IMR-90 (cell line): ENCODE data around the gene CPTP. TPM values are rescaled to one million over a fixed set of nuclear protein-coding genes. Genes with fewer than 3 reads are reported as not detected.

ENCODE experiments used
- ATAC-seq: fragments of 200-7000 bp; cut with Tn5 transposase; 2 replicates; pipeline ENCODE4 v1.9.1; 2020; ENCODE audit warnings: low read depth, mild to moderate bottlenecking, moderate library complexity
- BruUV-seq: library from RNA; stranded (reverse); fragments of 400-500 nt; replicated peaks from 2 replicates; lab custom pipeline; 2021; lab: Mats Ljungman, UMichigan
- CTCF ChIA-PET: fragments of 300-600 bp; formaldehyde crosslinking; extraction: SDS; loops from one replicate; lab custom pipeline; 2021; ENCODE audit warnings: antibody characterized with exemption; lab: Yijun Ruan, JAX
- POLR2A ChIA-PET: fragments of 300-600 bp; sonication (Branson Sonifier 250); formaldehyde crosslinking; loops from one replicate; lab custom pipeline; 2022; ENCODE audit warnings: antibody characterized with exemption; ENCODE audit not compliant: unreplicated experiment; lab: Charles Lee
- DNase-seq: peaks from one replicate; pipeline ENCODE4 v3.0.0; 2013
- H2AFZ ChIP-seq: replicated peaks from 2 replicates; pipeline ENCODE3; 2013; ENCODE audit warnings: low read length, mild to moderate bottlenecking; ENCODE audit not compliant: poor library complexity
- H2AK5ac ChIP-seq: 2 replicates; pipeline ENCODE4 v1.6.1; 2013; ENCODE audit warnings: low read depth, low read length, inconsistent platforms
- H2AK9ac ChIP-seq: replicated peaks from 2 replicates; pipeline ENCODE3; 2013; ENCODE audit warnings: mild to moderate bottlenecking, low read depth, low read length, moderate library complexity; ENCODE audit not compliant: poor library complexity
- H2BK120ac ChIP-seq: 2 replicates; pipeline ENCODE4 v1.6.1; 2013; ENCODE audit warnings: low read depth, low read length, inconsistent platforms
- H2BK15ac ChIP-seq: 3 replicates; pipeline ENCODE4 v1.6.1; 2013; ENCODE audit warnings: low read depth, low read length, inconsistent platforms
- H2BK20ac ChIP-seq: 2 replicates; pipeline ENCODE4 v1.6.1; 2013; ENCODE audit warnings: low read depth, mild to moderate bottlenecking, inconsistent platforms, low read length, moderate library complexity
- H2BK5ac ChIP-seq: 2 replicates; pipeline ENCODE4 v1.6.1; 2013; ENCODE audit warnings: mild to moderate bottlenecking, low read depth, low read length, inconsistent platforms; ENCODE audit not compliant: poor library complexity, severe bottlenecking
- H3K14ac ChIP-seq: replicated peaks from 2 replicates; pipeline ENCODE4 v1.6.1; 2013; ENCODE audit warnings: low read depth, low read length, inconsistent platforms
- H3K18ac ChIP-seq: 2 replicates; pipeline ENCODE4 v1.6.1; 2013; ENCODE audit warnings: low read depth, low read length, control low read depth
- H3K23ac ChIP-seq: 2 replicates; pipeline ENCODE4 v1.6.1; 2013; ENCODE audit warnings: low read depth, low read length, inconsistent platforms
- H3K27ac ChIP-seq: 2 replicates; pipeline ENCODE4 v1.5.1; 2013; ENCODE audit warnings: mild to moderate bottlenecking, control low read depth, low read length; ENCODE audit not compliant: insufficient read depth
- H3K27me3 ChIP-seq: 2 replicates; pipeline ENCODE4 v1.6.1; 2013; ENCODE audit warnings: low read length; ENCODE audit not compliant: control insufficient read depth, insufficient read depth
- H3K36me3 ChIP-seq: 2 replicates; pipeline ENCODE4 v1.6.1; 2013; ENCODE audit warnings: low read length, mixed read lengths; ENCODE audit not compliant: control insufficient read depth, insufficient read depth
- H3K4ac ChIP-seq: 2 replicates; pipeline ENCODE4 v1.6.1; 2013; ENCODE audit warnings: low read depth, low read length, inconsistent platforms
- H3K4me1 ChIP-seq: 2 replicates; pipeline ENCODE4 v1.6.1; 2013; ENCODE audit warnings: low read length, mixed read lengths; ENCODE audit not compliant: control insufficient read depth, insufficient read depth
- H3K4me2 ChIP-seq: 2 replicates; pipeline ENCODE4 v1.6.1; 2013; ENCODE audit warnings: low read depth, mild to moderate bottlenecking, control low read depth, low read length, moderate library complexity
- H3K4me3 ChIP-seq: 2 replicates; pipeline ENCODE4 v1.5.1; 2013; ENCODE audit warnings: low read depth, mild to moderate bottlenecking, control low read depth, low read length, moderate library complexity; ENCODE audit not compliant: insufficient read depth
- H3K56ac ChIP-seq: 2 replicates; pipeline ENCODE4 v1.6.1; 2013; ENCODE audit warnings: low read length, inconsistent platforms; ENCODE audit not compliant: insufficient read depth; ENCODE audit errors: extremely low read depth
- H3K79me1 ChIP-seq, 2 experiments: 2 replicates each; pipeline ENCODE4 v1.6.1; 2013; ENCODE audit warnings: low read length in 2 of 2, inconsistent platforms in 1 of 2, low read depth in 1 of 2
- H3K9ac ChIP-seq: 2 replicates; pipeline ENCODE4 v1.6.1; 2013; ENCODE audit warnings: low read depth, low read length, control low read depth
- H3K9me1 ChIP-seq: 2 replicates; pipeline ENCODE4 v1.6.1; 2013; ENCODE audit warnings: low read length, inconsistent platforms; ENCODE audit not compliant: insufficient read depth
- H3K9me3 ChIP-seq: 2 replicates; pipeline ENCODE4 v1.6.1; 2013; ENCODE audit warnings: low read length; ENCODE audit not compliant: control insufficient read depth, insufficient read depth
- H4K20me1 ChIP-seq: 2 replicates; pipeline ENCODE4 v1.6.1; 2013; ENCODE audit warnings: low read length, inconsistent platforms; ENCODE audit not compliant: insufficient read depth
- H4K5ac ChIP-seq: 2 replicates; pipeline ENCODE4 v1.6.1; 2013; ENCODE audit warnings: mild to moderate bottlenecking, low read depth, low read length, control low read depth
- H4K8ac ChIP-seq, 2 experiments: 2 replicates each; pipeline ENCODE4 v1.6.1; 2013; ENCODE audit warnings: low read depth in 2 of 2, low read length in 2 of 2, control low read depth in 1 of 2, inconsistent platforms in 1 of 2
- H4K91ac ChIP-seq: 2 replicates; pipeline ENCODE4 v1.6.1; 2013; ENCODE audit warnings: low read depth, low read length, inconsistent platforms; ENCODE audit not compliant: insufficient read depth
- BHLHE40 ChIP-seq: fragments of 150-350 bp; IDR thresholded peaks from 2 replicates; pipeline ENCODE4 v1.6.1; 2016; ENCODE audit warnings: mild to moderate bottlenecking, low read depth, low read length
- CEBPB ChIP-seq: IDR thresholded peaks from 2 replicates; pipeline ENCODE4 v1.6.1; 2012; ENCODE audit warnings: low read depth, low read length, improper control_type of control experiment
- CHD1 ChIP-seq: IDR thresholded peaks from 2 replicates; pipeline ENCODE4 v1.6.1; 2012; ENCODE audit warnings: low read depth, low read length, improper control_type of control experiment
- CTCF ChIP-seq: conservative IDR thresholded peaks from 2 replicates; pipeline ENCODE4 v1.5.1; 2012; ENCODE audit warnings: mild to moderate bottlenecking, low read depth, low read length, improper control_type of control experiment
- FOS ChIP-seq: fragments of 150-350 bp; IDR thresholded peaks from 2 replicates; pipeline ENCODE4 v1.6.1; 2016; ENCODE audit warnings: low read depth, low read length
- MAFK ChIP-seq: IDR thresholded peaks from 2 replicates; pipeline ENCODE4 v1.6.1; 2012; ENCODE audit warnings: low read depth, low read length, improper control_type of control experiment
- MXI1 ChIP-seq: IDR thresholded peaks from 2 replicates; pipeline ENCODE4 v1.6.1; 2012; ENCODE audit warnings: low read depth, mild to moderate bottlenecking, low read length, moderate library complexity, borderline replicate concordance
- NFE2L2 ChIP-seq: fragments of 150-350 bp; IDR thresholded peaks from 2 replicates; pipeline ENCODE4 v1.6.1; 2016; ENCODE audit warnings: low read depth, mild to moderate bottlenecking, low read length
- RAD21 ChIP-seq: IDR thresholded peaks from 2 replicates; pipeline ENCODE4 v1.6.1; 2012; ENCODE audit warnings: low read length, improper control_type of control experiment
- RCOR1 ChIP-seq: IDR thresholded peaks from 2 replicates; pipeline ENCODE4 v1.6.1; 2012; ENCODE audit warnings: mild to moderate bottlenecking, low read length, improper control_type of control experiment; ENCODE audit not compliant: insufficient replicate concordance
- RFX5 ChIP-seq: IDR thresholded peaks from 2 replicates; pipeline ENCODE4 v1.8.0; 2012; ENCODE audit warnings: low read depth, mild to moderate bottlenecking, low read length, moderate library complexity
- USF2 ChIP-seq: fragments of 150-350 bp; IDR thresholded peaks from 2 replicates; pipeline ENCODE4 v1.6.1; 2017; ENCODE audit warnings: mild to moderate bottlenecking, antibody characterized with exemption, low read length, low read depth
- WGBS, 2 experiments: methylation state at CpG; one replicate each; pipeline versions ENCODE4 v1.1.5 to v1.1.7; 2013; ENCODE audit warnings: missing lambda C conversion rate in 2 of 2; ENCODE audit not compliant: insufficient read length in 1 of 2; ENCODE audit errors: extremely low coverage in 2 of 2; 5-methylcytosine and 5-hydroxymethylcytosine counted together
- dilution Hi-C: fragments of 300-500 bp; cut with HindIII; formaldehyde crosslinking; loops from one replicate; pipeline ENCODE4 v1.14.3; 2018; ENCODE audit warnings: low sequenced_read_pairs; ENCODE audit not compliant: unreplicated experiment
- in situ Hi-C: fragments of 300-500 bp; cut with MboI; formaldehyde crosslinking; loops from 3 replicates; pipeline ENCODE4 v1.14.3; 2019; ENCODE audit warnings: low sequenced_read_pairs, inconsistent platforms, mixed read lengths
- intact Hi-C: fragments of 100-400 bp; cut with micrococcal nuclease; formaldehyde crosslinking; loops from 2 replicates; pipeline ENCODE4 v1.10.0; 2022
- polyA plus RNA-seq, 3 experiments: library from polyadenylated mRNA; depleted of rRNA; stranded (reverse); fragments of >200 nt; gene quantifications; 2 replicates each; pipeline ENCODE4 v1.2.3, GENCODE V29; 2012; ENCODE audit warnings: low replicate concordance in 1 of 3
- total RNA-seq: library from RNA; depleted of rRNA; stranded (reverse); fragments of >200 nt; gene quantifications from 2 replicates; pipeline ENCODE4 v1.2.3, GENCODE V29; 2012
- TF ChIP-seq, protein P1 (sequence below): fragments of 150-350 bp; IDR thresholded peaks from 2 replicates; pipeline ENCODE4 v1.6.1; 2016; ENCODE audit warnings: low read depth, mild to moderate bottlenecking, low read length, moderate library complexity, borderline replicate concordance

Gene CPTP
- total and polyA plus RNA-seq, 2 of the 4 experiments (the other 2 are of a cell fraction) = 2.7 to 12.1 TPM

DNA sequence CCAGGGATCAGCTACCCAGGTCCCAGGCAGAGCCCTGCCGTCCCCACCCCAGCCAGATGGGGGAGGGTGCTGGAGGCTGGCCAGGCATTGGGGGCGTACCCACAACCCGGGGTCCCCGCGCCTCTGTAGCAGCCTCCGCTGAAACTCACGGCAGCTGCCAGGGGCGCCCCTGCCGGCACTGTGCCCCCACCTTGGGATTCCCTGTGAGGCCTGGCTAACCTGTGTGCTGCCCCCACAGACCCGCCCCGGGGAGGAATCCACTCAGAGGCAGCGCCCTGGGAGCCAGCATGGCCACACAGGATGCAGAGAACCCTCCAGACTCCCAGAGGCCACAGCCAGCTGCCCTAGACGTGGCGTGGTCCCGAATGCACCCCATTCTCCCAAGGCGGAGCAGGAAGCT lies 20.8 kb downstream of the CPTP start:
- Histone ChIP-seq H4K5ac (no peak overlapping the region), H2AK5ac (peak overlapping the region; percentile 73; the same call in 1 of the 2 replicates), H3K27ac (no peak overlapping the region; the same call in 1 of the 2 replicates), H2AFZ (no peak overlapping the region), H2BK20ac (no peak overlapping the region), H3K14ac (no peak overlapping the region), H2BK5ac (peak overlapping the region; percentile 72), H3K56ac (no peak overlapping the region), H3K4ac (peak overlapping the region; percentile 61; the same call in 1 of the 2 replicates), H3K36me3 (peaks cover 13% of the 10 kb centered on the region), H3K79me1 (peaks cover 12 to 66% of the 10 kb centered on the region in 2 experiments), H3K4me1 (peaks cover 30% of the 10 kb centered on the region), H3K9me1 (peaks cover 13% of the 10 kb centered on the region), H3K9ac (no peak overlapping the region), H4K20me1 (peaks cover 67% of the 10 kb centered on the region), H2AK9ac (peak overlapping the region; percentile 87), H2BK15ac (no peak overlapping the region), H3K4me3 (no peak overlapping the region), H4K8ac (peak overlapping the region in 1 of 2 experiments; percentile 40; a peak in 1 of 4 replicates), H2BK120ac (peak overlapping the region; percentile 40; the same call in 1 of the 2 replicates), H3K23ac (no peak overlapping the region), H3K4me2 (no peak overlapping the region), H3K27me3 (no peaks in the 10 kb centered on the region), H3K18ac (no peak overlapping the region), H3K9me3 (no peaks in the 10 kb centered on the region), H4K91ac (0 out of 2 replicates have a peak overlapping the region, but pooled peaks have one; percentile 26)
- ChIA-PET POLR2A (interaction anchor here (0.9 kb wide), 1 partner anchor 30 kb away, joined by 3 read pairs; the partner anchor contains the start of gene AURKAIP1), CTCF (no interaction called here)
- TF ChIP-seq MXI1 = no peak
- no peak for TF ChIP-seq CTCF
- TF ChIP-seq CEBPB = no peak
- no peak for TF ChIP-seq USF2
- TF ChIP-seq BHLHE40 = no peak
- TF ChIP-seq RCOR1 = no peak
- no peak for TF ChIP-seq MAFK
- TF ChIP-seq RAD21 = no peak
- TF ChIP-seq FOS = no peak
- TF ChIP-seq, protein P1, sequence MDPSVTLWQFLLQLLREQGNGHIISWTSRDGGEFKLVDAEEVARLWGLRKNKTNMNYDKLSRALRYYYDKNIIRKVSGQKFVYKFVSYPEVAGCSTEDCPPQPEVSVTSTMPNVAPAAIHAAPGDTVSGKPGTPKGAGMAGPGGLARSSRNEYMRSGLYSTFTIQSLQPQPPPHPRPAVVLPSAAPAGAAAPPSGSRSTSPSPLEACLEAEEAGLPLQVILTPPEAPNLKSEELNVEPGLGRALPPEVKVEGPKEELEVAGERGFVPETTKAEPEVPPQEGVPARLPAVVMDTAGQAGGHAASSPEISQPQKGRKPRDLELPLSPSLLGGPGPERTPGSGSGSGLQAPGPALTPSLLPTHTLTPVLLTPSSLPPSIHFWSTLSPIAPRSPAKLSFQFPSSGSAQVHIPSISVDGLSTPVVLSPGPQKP = no peak
- TF ChIP-seq RFX5 = no peak
- no peak for TF ChIP-seq NFE2L2
- no peak for TF ChIP-seq CHD1
- no peak for ATAC-seq
- dilution Hi-C loops = no loop called here
- no peak for DNase-seq
- 85% methylated on average over 8 of the region's 16 CpGs; no CpG with 5 or more reads in 1 of the 2 experiments for WGBS, 2 experiments
- BruUV-seq = no TSS peak
- intact Hi-C loops = no loop called here
- in situ Hi-C loops = no loop called here
